GM10847 (cell line): Measurements from ENCODE around the gene TSSC4.

ENCODE experiments used
- POLR2A ChIP-seq: IDR thresholded peaks from 2 replicates; pipeline ENCODE4 v1.6.1; 2011; ENCODE audit not compliant: insufficient read length; ENCODE audit errors: extremely low read depth

Gene TSSC4

GRCh38 chr11:2391181-2391975 lies 9.2 kb upstream of the TSSC4 start:
- no peak for TF ChIP-seq POLR2A

- no peak for TF ChIP-seq POLR2A
These were observed 8.2 kb upstream of the TSSC4 start for GRCh38 chr11:2392241-2392959.

- TF ChIP-seq POLR2A, result no peak
These were observed 7.3 kb upstream of the TSSC4 start for GRCh38 chr11:2393111-2393868.

- TF ChIP-seq POLR2A, result no peak
These were observed 6.4 kb upstream of the TSSC4 start for GRCh38 chr11:2393941-2394817.

- no peak for TF ChIP-seq POLR2A
These were observed 5.8 kb upstream of the TSSC4 start for GRCh38 chr11:2394818-2395105.

GRCh38 chr11:2395211-2395730 lies 5.3 kb upstream of the TSSC4 start:
- no peak for TF ChIP-seq POLR2A

- no peak for TF ChIP-seq POLR2A
These were observed 4.7 kb upstream of the TSSC4 start for GRCh38 chr11:2395856-2396255.

- no peak for TF ChIP-seq POLR2A
These were observed 4.1 kb upstream of the TSSC4 start for GRCh38 chr11:2396471-2396870.

- TF ChIP-seq POLR2A, result no peak
These were observed 3.5 kb upstream of the TSSC4 start for GRCh38 chr11:2397005-2397404.

GRCh38 chr11:2398664-2399355 lies 1.7 kb upstream of the TSSC4 start:
- no peak for TF ChIP-seq POLR2A

GRCh38 chr11:2399488-2400068 lies 972 bp upstream of the TSSC4 start:
- no peak for TF ChIP-seq POLR2A

- no peak for TF ChIP-seq POLR2A
These were observed 349 bp downstream of the TSSC4 start for GRCh38 chr11:2400762-2401435.

GRCh38 chr11:2401436-2401984 lies 960 bp downstream of the TSSC4 start:
- no peak for TF ChIP-seq POLR2A

- TF ChIP-seq POLR2A, result no peak
These were observed 1.6 kb downstream of the TSSC4 start for GRCh38 chr11:2402106-2402505.
